ENCODE data around the gene TPSD1.
A peak's percentile ranks its signal among the peaks of the same experiment; 100 is the strongest.

The TPSD1 gene

GRCh38 chr16:1283296-1283695, 27.4 kb downstream of the TPSD1 start:
- Histone ChIP-seq H3K36me3 (no peaks in the 10 kb centered on the region), H3K9me3 (no peaks in the 10 kb centered on the region), H3K4me3 (ENCODE audit: low read depth, low read length) (no peak overlapping the region), H3K27me3 (peaks cover 92% of the 10 kb centered on the region), H3K4me1 (no peaks in the 10 kb centered on the region)
- no peak for TF ChIP-seq CTCF (IDR thresholded peaks at IDR 0.05; ENCODE audit: low read depth, low read length)
- peak; percentile 9 for DNase-seq

GRCh38 chr16:1283996-1284616, 28.2 kb downstream of the TPSD1 start:
- Histone ChIP-seq H3K4me3 (ENCODE audit: low read depth, low read length) (no peak overlapping the region), H3K4me1 (no peaks in the 10 kb centered on the region), H3K9me3 (no peaks in the 10 kb centered on the region), H3K36me3 (no peaks in the 10 kb centered on the region), H3K27me3 (peaks cover 92% of the 10 kb centered on the region)
- no peak for TF ChIP-seq CTCF (IDR thresholded peaks at IDR 0.05; ENCODE audit: low read depth, low read length)
- DNase-seq: no peak

- Histone ChIP-seq H3K4me1 (no peaks in the 10 kb centered on the region), H3K27me3 (peaks cover 91% of the 10 kb centered on the region), H3K36me3 (no peaks in the 10 kb centered on the region)
Observed at GRCh38 chr16:1285669-1286512, 30.0 kb downstream of the TPSD1 start.

GRCh38 chr16:1286513-1287094, 30.7 kb downstream of the TPSD1 start:
- DNase-seq: no peak
- no peak for TF ChIP-seq CTCF (IDR thresholded peaks at IDR 0.05; ENCODE audit: low read depth, low read length)
- peaks cover 92% of the 10 kb centered on the region for H3K27me3 ChIP-seq
- H3K4me3 ChIP-seq (ENCODE audit: low read depth, low read length): no peak overlapping the region
- no peaks in the 10 kb centered on the region for H3K4me1 ChIP-seq
- no peaks in the 10 kb centered on the region for H3K36me3 ChIP-seq
- no peaks in the 10 kb centered on the region for H3K9me3 ChIP-seq

More at GRCh38 chr16:1285669-1286512, 30.0 kb downstream of the TPSD1 start:
- H3K9me3 ChIP-seq: no peaks in the 10 kb centered on the region
- no peak overlapping the region for H3K4me3 ChIP-seq (ENCODE audit: low read depth, low read length)
- no peak for DNase-seq
- TF ChIP-seq CTCF (IDR thresholded peaks at IDR 0.05; ENCODE audit: low read depth, low read length): peak; percentile 37

- DNase-seq: no peak
- no peaks in the 10 kb centered on the region for H3K4me1 ChIP-seq
- TF ChIP-seq CTCF (IDR thresholded peaks at IDR 0.05; ENCODE audit: low read depth, low read length): no peak
- H3K36me3 ChIP-seq: no peaks in the 10 kb centered on the region
- peaks cover 88% of the 10 kb centered on the region for H3K27me3 ChIP-seq
- no peaks in the 10 kb centered on the region for H3K9me3 ChIP-seq
- H3K4me3 ChIP-seq (ENCODE audit: low read depth, low read length): no peak overlapping the region
Observed at GRCh38 chr16:1287982-1288670, 32.3 kb downstream of the TPSD1 start.
